D721Med (cell line): ENCODE measurements around the gene COLGALT1.
"Not testable (repeated sequence)": the region's sequence is repeated elsewhere in the genome, so short reads cannot be mapped to it uniquely, and the experiment has no call there.

ENCODE experiments used
- DNase-seq: peaks from one replicate; pipeline ENCODE4 v3.0.0; 2011; ENCODE audit warnings: low spot score; ENCODE audit not compliant: insufficient read length
- FAIRE-seq: peaks from 2 replicates; lab custom pipeline; 2011; peaks lifted over from hg19 to GRCh38; lab: Jason Lieb, UNC
- TF ChIP-seq, protein P1 (sequence below): IDR thresholded peaks from 2 replicates; pipeline ENCODE4 v1.5.1; 2012; ENCODE audit warnings: mild to moderate bottlenecking, control low read depth; ENCODE audit not compliant: insufficient read depth; ENCODE audit errors: missing control alignments

Gene COLGALT1

DNA sequence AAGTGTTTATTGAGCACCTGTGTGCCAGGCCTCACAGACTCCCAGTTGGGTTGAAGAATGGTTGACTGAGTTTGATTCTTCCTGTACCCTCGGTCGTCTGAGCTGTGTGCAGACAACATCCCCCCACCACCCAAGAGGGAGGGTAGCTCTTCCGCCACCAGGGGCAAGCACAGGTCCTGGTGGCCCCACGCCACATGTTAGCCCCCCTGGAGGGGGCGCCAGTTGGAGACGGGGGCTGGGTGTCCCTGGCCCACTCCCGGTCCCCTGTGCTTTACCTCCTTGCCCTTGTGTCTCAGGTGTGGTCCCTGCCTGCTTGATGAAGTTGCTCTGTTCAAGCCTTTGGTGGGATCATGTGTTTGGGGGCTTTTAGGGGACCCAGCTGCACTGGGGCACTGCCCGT is 27.2 kb downstream of the COLGALT1 start:
- DNase-seq (no peak), FAIRE-seq (no peak)
- TF ChIP-seq, protein P1, sequence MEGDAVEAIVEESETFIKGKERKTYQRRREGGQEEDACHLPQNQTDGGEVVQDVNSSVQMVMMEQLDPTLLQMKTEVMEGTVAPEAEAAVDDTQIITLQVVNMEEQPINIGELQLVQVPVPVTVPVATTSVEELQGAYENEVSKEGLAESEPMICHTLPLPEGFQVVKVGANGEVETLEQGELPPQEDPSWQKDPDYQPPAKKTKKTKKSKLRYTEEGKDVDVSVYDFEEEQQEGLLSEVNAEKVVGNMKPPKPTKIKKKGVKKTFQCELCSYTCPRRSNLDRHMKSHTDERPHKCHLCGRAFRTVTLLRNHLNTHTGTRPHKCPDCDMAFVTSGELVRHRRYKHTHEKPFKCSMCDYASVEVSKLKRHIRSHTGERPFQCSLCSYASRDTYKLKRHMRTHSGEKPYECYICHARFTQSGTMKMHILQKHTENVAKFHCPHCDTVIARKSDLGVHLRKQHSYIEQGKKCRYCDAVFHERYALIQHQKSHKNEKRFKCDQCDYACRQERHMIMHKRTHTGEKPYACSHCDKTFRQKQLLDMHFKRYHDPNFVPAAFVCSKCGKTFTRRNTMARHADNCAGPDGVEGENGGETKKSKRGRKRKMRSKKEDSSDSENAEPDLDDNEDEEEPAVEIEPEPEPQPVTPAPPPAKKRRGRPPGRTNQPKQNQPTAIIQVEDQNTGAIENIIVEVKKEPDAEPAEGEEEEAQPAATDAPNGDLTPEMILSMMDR: no peak

DNA sequence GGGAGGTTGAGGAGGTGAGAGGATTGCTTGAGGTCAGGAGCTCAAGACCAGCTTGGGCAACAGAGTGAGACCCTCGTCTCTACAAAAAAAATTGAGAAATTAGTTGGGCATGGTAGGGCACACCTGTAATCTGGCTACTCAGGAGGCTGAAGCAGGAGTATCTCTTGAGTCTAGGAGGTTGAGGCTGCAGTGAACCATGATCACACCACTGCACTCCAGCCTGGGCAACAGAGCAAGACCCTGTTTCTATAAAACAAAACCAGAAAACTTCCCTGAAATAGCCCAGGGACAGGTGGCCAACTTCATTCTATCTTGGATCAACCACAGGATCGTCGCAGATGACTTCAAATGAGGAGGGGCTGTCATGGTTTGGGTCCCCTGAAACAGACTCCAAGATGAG is 28.7 kb downstream of the COLGALT1 start:
- TF ChIP-seq, protein P1: no peak
- no peak for DNase-seq
- no peak for FAIRE-seq

DNA sequence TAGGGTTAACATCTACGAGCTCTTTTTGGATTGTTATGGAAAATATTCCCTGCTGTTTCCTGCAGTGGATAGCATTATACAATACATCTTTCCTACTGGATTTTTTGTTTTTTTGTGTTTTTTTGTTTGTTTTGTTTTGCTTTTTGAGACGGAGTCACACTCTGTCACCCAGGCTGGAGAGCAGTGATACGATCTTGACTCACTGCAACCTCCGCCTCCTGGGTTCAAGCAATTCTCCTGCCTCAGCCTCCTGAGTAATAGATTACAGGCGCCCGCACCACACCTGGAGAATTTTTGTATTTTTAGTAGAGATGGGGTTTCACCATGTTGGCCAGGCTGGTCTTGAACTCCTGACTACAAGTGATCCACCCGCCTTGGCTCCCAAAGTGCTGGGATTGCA is 29.9 kb downstream of the COLGALT1 start:
- FAIRE-seq, DNase-seq: not testable (repeated sequence)

DNA sequence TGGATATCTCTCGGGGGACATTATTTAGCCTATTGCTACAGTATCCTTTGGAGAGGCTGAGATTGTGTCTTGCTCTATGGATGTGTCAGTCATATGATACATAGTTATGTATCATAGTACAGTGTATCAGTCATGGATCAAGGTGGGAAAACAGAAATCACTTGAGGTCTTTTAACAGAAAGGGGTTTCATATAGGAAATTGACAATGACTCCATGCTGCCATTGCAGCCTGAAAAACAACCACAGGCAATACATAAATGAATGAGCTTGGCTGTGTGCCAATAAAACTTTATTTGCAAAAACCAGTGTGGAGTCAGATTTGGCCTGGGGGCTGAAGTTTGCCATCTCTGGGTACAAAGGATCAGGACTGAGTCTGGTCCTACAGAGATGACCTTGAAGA is 35.4 kb downstream of the COLGALT1 start:
- FAIRE-seq (no peak), DNase-seq (peak; percentile 1)
- TF ChIP-seq, protein P1: no peak

DNA sequence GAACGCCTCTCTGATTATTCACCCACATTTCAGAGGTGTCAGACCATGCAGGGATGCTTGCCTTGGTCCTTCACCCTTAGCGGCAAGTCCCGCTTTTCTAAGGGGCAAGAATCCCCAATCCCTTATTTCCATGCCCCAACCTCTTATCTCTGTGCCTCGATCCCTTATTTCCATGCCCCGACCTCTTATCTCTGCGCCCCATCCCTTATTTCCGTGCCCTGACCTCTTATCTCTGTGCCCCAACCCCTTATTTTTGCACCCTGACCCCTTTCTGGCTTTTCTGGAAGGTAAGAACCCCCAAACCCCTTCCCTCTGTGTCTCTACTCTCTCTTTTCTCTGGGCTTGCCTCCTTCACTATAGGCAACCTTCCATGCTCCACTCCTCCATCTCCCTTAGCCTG is 38.8 kb downstream of the COLGALT1 start:
- FAIRE-seq, DNase-seq: not testable (repeated sequence)

DNA sequence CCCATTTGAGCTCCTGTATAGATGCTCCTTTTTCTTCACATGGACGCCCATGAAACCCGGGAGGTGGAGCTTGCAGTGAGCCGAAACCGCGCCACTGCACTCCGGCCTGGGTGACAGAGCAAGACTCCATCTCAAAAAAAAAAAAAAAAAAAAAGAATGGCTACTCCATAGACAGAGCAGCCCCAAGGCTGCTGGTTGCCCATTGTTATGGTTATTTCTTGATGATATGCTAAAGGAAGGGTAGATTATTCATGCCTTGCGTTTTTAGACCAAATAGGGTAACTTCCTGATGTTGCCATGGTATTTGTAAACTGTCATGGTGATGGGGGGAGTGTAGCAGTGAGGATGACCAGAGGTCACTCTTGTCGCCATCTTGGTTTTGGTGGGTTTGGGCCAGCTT is 42.6 kb downstream of the COLGALT1 start:
- not testable (repeated sequence) for DNase-seq, FAIRE-seq

DNA sequence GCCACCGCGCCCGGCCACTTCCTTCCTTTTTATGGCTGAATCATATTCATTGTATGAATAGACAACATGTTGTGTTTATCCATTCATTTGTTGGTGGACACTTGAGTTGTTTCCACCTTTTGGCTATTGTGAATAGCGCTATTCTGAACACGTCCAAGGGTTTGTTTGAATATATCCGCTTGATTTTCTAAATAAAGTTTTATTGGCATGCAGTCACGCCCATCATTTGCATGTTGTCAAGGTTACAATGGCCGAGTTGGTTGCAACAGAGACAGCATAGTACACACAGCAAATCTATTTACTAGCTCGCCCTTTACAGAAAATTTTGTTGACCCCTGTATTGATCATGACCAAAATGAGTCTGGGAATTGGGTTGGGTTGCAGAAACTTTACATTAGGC is 43.5 kb downstream of the COLGALT1 start:
- TF ChIP-seq, protein P1: no peak
- FAIRE-seq: no peak
- no peak for DNase-seq

DNA sequence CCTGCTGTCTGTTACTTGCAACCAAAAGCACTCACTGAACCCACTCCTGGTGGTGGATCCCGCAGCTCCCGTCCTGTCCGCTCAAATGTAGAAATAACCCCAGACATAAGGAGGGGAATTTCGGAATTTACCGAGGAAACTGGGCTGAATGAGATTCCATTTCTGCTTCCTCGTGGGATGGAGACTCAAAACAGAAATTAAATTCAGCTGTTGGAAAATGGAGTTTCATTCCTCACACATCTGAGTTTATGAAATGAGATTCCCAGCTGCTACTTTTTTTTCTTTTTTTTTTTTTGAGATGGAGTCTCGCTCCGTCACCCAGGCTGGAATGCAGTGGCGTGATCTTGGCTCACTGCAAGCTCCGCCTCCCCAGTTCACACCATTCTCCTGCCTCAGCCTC is 44.3 kb downstream of the COLGALT1 start:
- no peak for FAIRE-seq

DNA sequence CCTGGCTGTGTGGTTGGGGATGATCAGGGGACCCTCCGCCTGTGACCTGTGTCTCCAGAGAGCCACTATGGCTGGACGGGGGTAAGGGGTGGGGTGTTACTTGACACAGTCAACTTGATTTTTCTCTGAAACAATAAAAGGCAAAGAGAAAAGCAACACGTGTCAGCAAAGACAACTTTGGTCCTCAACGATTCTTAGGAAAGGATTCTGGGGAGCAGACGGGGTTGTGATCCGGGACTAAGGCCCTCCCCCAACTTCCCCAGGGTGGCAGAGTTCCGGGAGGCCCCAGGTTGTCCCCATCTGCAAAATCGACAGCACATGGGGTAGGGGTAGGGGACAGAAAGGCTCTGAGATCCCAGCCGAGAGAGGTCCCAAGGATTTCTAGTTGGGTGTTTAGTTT is 46.2 kb downstream of the COLGALT1 start:
- DNase-seq: no peak
- FAIRE-seq: no peak
- TF ChIP-seq, protein P1: no peak

More for the DNA sequence above, 44.3 kb downstream of the COLGALT1 start:
- TF ChIP-seq, protein P1: no peak
- no peak for DNase-seq
